CD14-positive monocyte (primary cell): ENCODE data around the gene C1orf226. TPM values are rescaled to one million over a fixed set of nuclear protein-coding genes. Genes with fewer than 3 reads are reported as not detected.
"Not testable (repeated sequence)": the region's sequence is repeated elsewhere in the genome, so short reads cannot be mapped to it uniquely, and the experiment has no call there.

ENCODE experiments used
- DNase-seq, 3 donors: peaks; one replicate each; pipeline ENCODE4 v3.0.0-alpha.2; 2011 to 2022
- H2AFZ ChIP-seq: 2 replicates; pipeline ENCODE4 v1.6.0; 2012; ENCODE audit warnings: mild to moderate bottlenecking, low read depth, low read length, inconsistent platforms; ENCODE audit not compliant: insufficient read depth, poor library complexity, severe bottlenecking
- H3K27ac ChIP-seq, 2 donors: 1 replicate in 1 of 2; 2 replicates in 1 of 2; pipeline ENCODE4 v1.5.1; 2012 to 2013; ENCODE audit warnings: low read length in 2 of 2, control low read depth in 1 of 2, inconsistent platforms in 1 of 2, low read depth in 1 of 2, mild to moderate bottlenecking in 1 of 2
- H3K27me3 ChIP-seq, 2 donors: one replicate each; pipeline versions ENCODE4 v1.6.0 to v1.6.1; 2011 to 2013; ENCODE audit warnings: low read length in 2 of 2; ENCODE audit not compliant: control insufficient read depth in 2 of 2, insufficient read depth in 2 of 2
- H3K36me3 ChIP-seq, 2 donors: replicated peaks in 1 of 2; 1 replicate in 1 of 2; 2 replicates in 1 of 2; pipeline versions ENCODE4 v1.5.1 to v1.6.1; 2012 to 2013; ENCODE audit warnings: low read length in 2 of 2, control low read depth in 1 of 2, inconsistent platforms in 1 of 2, mild to moderate bottlenecking in 1 of 2; ENCODE audit not compliant: insufficient read depth in 2 of 2, control insufficient read depth in 1 of 2
- H3K4me1 ChIP-seq, 2 donors: 1 replicate in 1 of 2; 2 replicates in 1 of 2; pipeline versions ENCODE4 v1.5.1 to v1.6.1; 2012 to 2013; ENCODE audit warnings: low read length in 2 of 2, control low read depth in 1 of 2, inconsistent platforms in 1 of 2, mild to moderate bottlenecking in 1 of 2, moderate library complexity in 1 of 2; ENCODE audit not compliant: insufficient read depth in 2 of 2, control insufficient read depth in 1 of 2
- H3K4me2 ChIP-seq: replicated peaks from 2 replicates; pipeline ENCODE3; 2012; ENCODE audit warnings: low read length, moderate library complexity, mild to moderate bottlenecking; ENCODE audit not compliant: poor library complexity, severe bottlenecking; ENCODE audit errors: extremely low read depth
- H3K4me3 ChIP-seq, 3 experiments: fragments of 200-600 bp in 1 of 3; sonication (generic) in 1 of 3; replicated peaks in 1 of 3; 1 replicate in 2 of 3; 2 replicates in 1 of 3; pipeline ENCODE4 v1.5.1; 2011 to 2013; ENCODE audit warnings: low read length in 3 of 3, mild to moderate bottlenecking in 3 of 3, control low read depth in 2 of 3, low read depth in 2 of 3, inconsistent platforms in 1 of 3, moderate library complexity in 1 of 3
- H3K79me2 ChIP-seq: 2 replicates; pipeline ENCODE4 v1.6.0; 2012; ENCODE audit warnings: mild to moderate bottlenecking, control low read depth, inconsistent platforms, low read length, moderate library complexity; ENCODE audit not compliant: insufficient read depth
- H3K9ac ChIP-seq: 2 replicates; pipeline ENCODE4 v1.6.0; 2017; ENCODE audit warnings: low read length, mild to moderate bottlenecking; ENCODE audit not compliant: insufficient read depth, poor library complexity, severe bottlenecking
- H3K9me3 ChIP-seq, 2 donors: replicated peaks in 1 of 2; 1 replicate in 1 of 2; 2 replicates in 1 of 2; pipeline versions ENCODE4 v1.5.1 to v1.6.1; 2012 to 2013; ENCODE audit warnings: low read length in 2 of 2, control low read depth in 1 of 2; ENCODE audit not compliant: control insufficient read depth in 1 of 2, insufficient read depth in 1 of 2
- H4K20me1 ChIP-seq: 2 replicates; pipeline ENCODE4 v1.6.0; 2012; ENCODE audit warnings: mild to moderate bottlenecking, low read length, control low read depth, moderate library complexity; ENCODE audit not compliant: insufficient read depth
- H3K27ac Mint-ChIP-seq, 7 donors: one replicate each; pipeline ENCODE4 v1.8.0; 2020; ENCODE audit warnings: mild to moderate bottlenecking in 7 of 7, mixed read lengths in 7 of 7, moderate library complexity in 6 of 7, inconsistent platforms in 2 of 7
- H3K27me3 Mint-ChIP-seq, 3 donors: one replicate each; pipeline ENCODE4 v1.8.0; 2021 to 2022; ENCODE audit warnings: low read depth in 3 of 3, mild to moderate bottlenecking in 3 of 3, mixed read lengths in 3 of 3, moderate library complexity in 3 of 3, inconsistent platforms in 1 of 3
- H3K36me3 Mint-ChIP-seq, 2 donors: one replicate each; pipeline ENCODE4 v1.8.0; 2020; ENCODE audit warnings: mixed read lengths in 2 of 2, inconsistent platforms in 1 of 2, mild to moderate bottlenecking in 1 of 2
- H3K4me1 Mint-ChIP-seq: one replicate; pipeline ENCODE4 v1.8.0; 2020; ENCODE audit warnings: mild to moderate bottlenecking, mixed read lengths
- H3K4me3 Mint-ChIP-seq, 2 donors: one replicate each; pipeline ENCODE4 v1.8.0; 2020; ENCODE audit warnings: mild to moderate bottlenecking in 2 of 2, mixed read lengths in 2 of 2, moderate library complexity in 1 of 2
- H3K9me3 Mint-ChIP-seq, 7 donors: one replicate each; pipeline ENCODE4 v1.8.0; 2020 to 2022; ENCODE audit warnings: mixed read lengths in 7 of 7, mild to moderate bottlenecking in 6 of 7, moderate library complexity in 6 of 7, inconsistent platforms in 2 of 7
- WGBS: methylation state at CpG from one replicate; pipeline ENCODE4 v1.1.5; 2013; ENCODE audit warnings: missing lambda C conversion rate; ENCODE audit not compliant: insufficient coverage; 5-methylcytosine and 5-hydroxymethylcytosine counted together
- intact Hi-C, 2 donors: fragments of 100-400 bp; cut with micrococcal nuclease; formaldehyde crosslinking; loops; one replicate each; pipeline versions ENCODE4 v1.15.0 to v1.15.1; 2023
- polyA plus RNA-seq, 3 donors: library from polyadenylated mRNA; depleted of rRNA in 1 of 3; unstranded in 2 of 3; stranded (reverse) in 1 of 3; fragments of 300-500 nt in 2 of 3; fragments of >200 nt in 1 of 3; fragmentation: Illumina TruSeq in 2 of 3; gene quantifications; 1 replicate in 2 of 3; 2 replicates in 1 of 3; pipeline ENCODE4 v1.2.3, GENCODE V29; 2012 to 2021
- TF ChIP-seq, protein P1 (sequence below): fragments of 200-600 bp; IDR thresholded peaks from one replicate; pipeline ENCODE4 v1.8.0; 2022; ENCODE audit warnings: antibody characterized with exemption, mild to moderate bottlenecking

Gene C1orf226
- polyA plus RNA-seq, 3 donors, result 0.10 to 0.31 TPM; not detected in 1

GRCh38 chr1:162422662-162423375, 41.3 kb downstream of the C1orf226 start:
- Histone ChIP-seq H3K4me1 (peaks cover 38 to 43% of the 10 kb centered on the region in 2 donors), H3K4me3 (peak overlapping the region in 1 of 3 experiments; percentile 11), H3K27me3 (no peaks in the 10 kb centered on the region), H2AFZ (no peak overlapping the region), H4K20me1 (no peaks in the 10 kb centered on the region), H3K27ac (peak overlapping the region in 1 of 2 donors; percentile 56), H3K4me2 (peak overlapping the region; percentile 49), H3K9me3 (no peaks in the 10 kb centered on the region), H3K79me2 (no peaks in the 10 kb centered on the region), H3K9ac (no peak overlapping the region), H3K36me3 (no peaks in the 10 kb centered on the region)
- intact Hi-C loops, result loop anchor here in 1 of 2 donors (10.0 kb wide), 1 partner anchor 108 kb away; no protein-coding TSS in a partner anchor
- Mint-ChIP-seq H3K9me3 (peaks cover 0 to 4% (median 0%) of the 10 kb centered on the region in 7 donors), H3K4me3 (peak overlapping the region in 1 of 2 donors; percentile 53), H3K27me3 (peaks cover 0 to 8% (median 3%) of the 10 kb centered on the region in 3 donors), H3K36me3 (no peaks in the 10 kb centered on the region), H3K27ac (peak overlapping the region; percentile 47 to 89 (median 85)), H3K4me1 (peaks cover 46% of the 10 kb centered on the region)
- 64% methylated on average over 5 of the region's 10 CpGs for WGBS
- TF ChIP-seq, protein P1, sequence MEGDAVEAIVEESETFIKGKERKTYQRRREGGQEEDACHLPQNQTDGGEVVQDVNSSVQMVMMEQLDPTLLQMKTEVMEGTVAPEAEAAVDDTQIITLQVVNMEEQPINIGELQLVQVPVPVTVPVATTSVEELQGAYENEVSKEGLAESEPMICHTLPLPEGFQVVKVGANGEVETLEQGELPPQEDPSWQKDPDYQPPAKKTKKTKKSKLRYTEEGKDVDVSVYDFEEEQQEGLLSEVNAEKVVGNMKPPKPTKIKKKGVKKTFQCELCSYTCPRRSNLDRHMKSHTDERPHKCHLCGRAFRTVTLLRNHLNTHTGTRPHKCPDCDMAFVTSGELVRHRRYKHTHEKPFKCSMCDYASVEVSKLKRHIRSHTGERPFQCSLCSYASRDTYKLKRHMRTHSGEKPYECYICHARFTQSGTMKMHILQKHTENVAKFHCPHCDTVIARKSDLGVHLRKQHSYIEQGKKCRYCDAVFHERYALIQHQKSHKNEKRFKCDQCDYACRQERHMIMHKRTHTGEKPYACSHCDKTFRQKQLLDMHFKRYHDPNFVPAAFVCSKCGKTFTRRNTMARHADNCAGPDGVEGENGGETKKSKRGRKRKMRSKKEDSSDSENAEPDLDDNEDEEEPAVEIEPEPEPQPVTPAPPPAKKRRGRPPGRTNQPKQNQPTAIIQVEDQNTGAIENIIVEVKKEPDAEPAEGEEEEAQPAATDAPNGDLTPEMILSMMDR, result no peak
- peak; percentile 85 to 86 (median 86) for DNase-seq

- peaks cover 7% of the 10 kb centered on the region for H3K4me1 Mint-ChIP-seq
- H4K20me1 ChIP-seq, result no peaks in the 10 kb centered on the region
- H3K4me3 ChIP-seq, result no peak overlapping the region
- H3K36me3 ChIP-seq, result no peaks in the 10 kb centered on the region
- intact Hi-C loops, result no loop called here
- H3K4me1 ChIP-seq, result peaks cover 0 to 9% of the 10 kb centered on the region in 2 donors
- no peak overlapping the region for H3K4me2 ChIP-seq
- H3K27ac Mint-ChIP-seq, result peak overlapping the region in 1 of 7 donors; percentile 82
- H3K4me3 Mint-ChIP-seq, result no peak overlapping the region
- H3K9ac ChIP-seq, result no peak overlapping the region
- H3K27me3 Mint-ChIP-seq, result peaks cover 0 to 2% (median 0%) of the 10 kb centered on the region in 3 donors
- no peaks in the 10 kb centered on the region for H3K36me3 Mint-ChIP-seq
- H3K27me3 ChIP-seq, result no peaks in the 10 kb centered on the region
- no peak for DNase-seq
- no peak overlapping the region for H2AFZ ChIP-seq
- no peak overlapping the region for H3K27ac ChIP-seq
- 100% methylated on average over 1 of the region's 4 CpGs for WGBS
- TF ChIP-seq, protein P1, result no peak
- no peaks in the 10 kb centered on the region for H3K79me2 ChIP-seq
- no peaks in the 10 kb centered on the region for H3K9me3 ChIP-seq
- H3K9me3 Mint-ChIP-seq, result peaks cover 0 to 11% (median 0%) of the 10 kb centered on the region in 7 donors
Observed at GRCh38 chr1:162430583-162430982, 49.1 kb downstream of the C1orf226 start.

DNA sequence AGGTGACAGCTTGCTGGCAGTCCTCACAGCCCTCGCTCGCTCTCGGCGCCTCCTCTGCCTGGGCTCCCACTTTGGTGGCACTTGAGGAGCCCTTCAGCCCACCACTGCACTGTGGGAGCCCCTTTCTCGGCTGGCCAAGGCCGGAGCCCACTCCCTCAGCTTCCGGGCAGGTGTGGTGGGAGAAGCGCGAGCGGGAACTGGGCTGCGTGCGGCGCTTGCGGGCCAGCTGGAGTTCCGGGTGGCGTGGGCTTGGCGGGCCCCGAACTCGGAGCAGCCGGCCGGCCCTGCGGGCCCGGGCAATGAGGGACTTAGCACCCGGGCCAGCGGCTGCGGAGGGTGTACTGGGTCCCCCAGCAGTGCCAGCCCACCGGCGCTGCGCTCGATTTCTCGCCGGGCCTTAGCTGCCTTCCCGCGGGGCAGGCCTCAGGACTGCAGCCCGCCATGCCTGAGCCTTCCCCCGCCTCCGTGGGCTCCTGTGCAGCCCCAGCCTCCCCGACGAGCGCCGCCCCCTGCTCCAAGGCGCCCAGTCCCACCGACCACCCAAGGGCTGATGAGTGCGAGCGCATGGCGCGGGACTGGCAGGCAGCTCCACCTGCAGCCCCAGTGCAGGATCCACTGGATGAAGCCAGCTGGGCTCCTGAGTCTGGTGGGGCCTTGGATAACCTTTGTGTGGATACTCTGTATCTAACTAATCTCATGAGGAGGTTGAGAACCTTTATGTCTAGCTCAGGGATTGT, 51.6 kb downstream of the C1orf226 start:
- H3K9me3 Mint-ChIP-seq, result peaks cover 0 to 11% (median 0%) of the 10 kb centered on the region in 7 donors
- H3K9ac ChIP-seq, H3K27ac ChIP-seq, H3K27me3 ChIP-seq, H3K4me1 ChIP-seq, H3K4me1 Mint-ChIP-seq, intact Hi-C loops, H3K4me3 ChIP-seq, H3K27ac Mint-ChIP-seq, H3K79me2 ChIP-seq, H3K36me3 ChIP-seq, H3K36me3 Mint-ChIP-seq, H3K9me3 ChIP-seq, H3K27me3 Mint-ChIP-seq, H3K4me2 ChIP-seq, H3K4me3 Mint-ChIP-seq, H4K20me1 ChIP-seq, H2AFZ ChIP-seq, DNase-seq: not testable (repeated sequence)
- WGBS, result 96% methylated on average over 25 of the region's 47 CpGs
